K562 (cell line): Measurements from ENCODE around the gene CLDN24. TPM values are rescaled to one million over a fixed set of nuclear protein-coding genes. Genes with fewer than 3 reads are reported as not detected.

Source experiments
- ATAC-seq: fragments of 200-7000 bp; cut with Tn5 transposase; 3 replicates; pipeline ENCODE4 v1.9.1; 2020; ENCODE audit warnings: moderate library complexity
- BruUV-seq: library from RNA; stranded (reverse); fragments of 400-500 nt; replicated peaks from 2 replicates; lab custom pipeline; 2021; lab: Mats Ljungman, UMichigan
- CTCF ChIA-PET: fragments of 300-600 bp; formaldehyde crosslinking; extraction: SDS; loops from one replicate; lab custom pipeline; 2021; ENCODE audit warnings: low intra/inter-chr PET ratio; lab: Yijun Ruan, JAX
- POLR2A ChIA-PET: fragments of 300-600, 350-650 bp; sonication (Branson Sonifier 250); formaldehyde crosslinking; extraction: SDS; loops from one replicate; lab custom pipeline; 2021; ENCODE audit warnings: antibody characterized with exemption, inconsistent platforms; lab: Yijun Ruan, JAX
- DNase-seq, 4 experiments: peaks; one replicate each; pipeline versions ENCODE4 v3.0.0 to v3.0.0-alpha.2; 2011 to 2018; ENCODE audit warnings: low spot score in 3 of 4, mixed read lengths in 3 of 4; ENCODE audit errors: extremely low read depth in 1 of 4
- FAIRE-seq: peaks from 2 replicates; lab custom pipeline; 2011; peaks lifted over from hg19 to GRCh38; lab: Jason Lieb, UNC
- H2AFZ ChIP-seq: 2 replicates; pipeline ENCODE4 v1.6.0; 2011; ENCODE audit warnings: low read depth, low read length, control low read depth, inconsistent platforms
- H3K27ac ChIP-seq: fragments of 200-600 bp; 3 replicates; pipeline ENCODE4 v1.8.0; 2011; ENCODE audit warnings: low read depth, mild to moderate bottlenecking, control low read depth, inconsistent platforms, low read length, moderate library complexity, mixed read lengths; ENCODE audit errors: extremely low read depth
- H3K27me3 ChIP-seq, 2 experiments: fragments of 300-600 bp in 1 of 2; 2 replicates in 1 of 2; 3 replicates in 1 of 2; pipeline versions ENCODE4 v1.6.0 to v1.8.0; 2011; ENCODE audit warnings: inconsistent platforms in 2 of 2, low read length in 2 of 2, mild to moderate bottlenecking in 1 of 2, mixed read lengths in 1 of 2, moderate library complexity in 1 of 2; ENCODE audit not compliant: control insufficient read depth in 2 of 2, insufficient read depth in 2 of 2
- H3K36me3 ChIP-seq: fragments of 300-600 bp; 3 replicates; pipeline ENCODE4 v1.8.0; 2011; ENCODE audit warnings: mild to moderate bottlenecking, low read length, inconsistent platforms; ENCODE audit not compliant: control insufficient read depth, insufficient read depth
- H3K4me1 ChIP-seq, 2 experiments: fragments of 200-600 bp in 1 of 2; replicated peaks in 1 of 2; 2 replicates in 1 of 2; 3 replicates in 1 of 2; pipeline versions ENCODE4 v1.5.1 to v1.8.0; 2011; ENCODE audit warnings: inconsistent platforms in 2 of 2, low read length in 2 of 2, mild to moderate bottlenecking in 1 of 2, mixed read lengths in 1 of 2, moderate library complexity in 1 of 2; ENCODE audit not compliant: control insufficient read depth in 2 of 2, insufficient read depth in 2 of 2
- H3K4me2 ChIP-seq: 2 replicates; pipeline ENCODE4 v1.6.1; 2011; ENCODE audit warnings: low read length, control low read depth, inconsistent platforms, mixed read lengths; ENCODE audit not compliant: insufficient read depth
- H3K4me3 ChIP-seq: fragments of 200-600 bp; sonication (generic), shearing (Covaris generic); 2 replicates; pipeline ENCODE4 v1.5.1; 2016; ENCODE audit warnings: control low read depth, inconsistent platforms
- H3K79me2 ChIP-seq: fragments of 200-600 bp; 3 replicates; pipeline ENCODE4 v1.8.0; 2011; ENCODE audit warnings: low read length, inconsistent platforms; ENCODE audit not compliant: control insufficient read depth, insufficient read depth
- H3K9ac ChIP-seq, 2 experiments: 2 replicates each; pipeline versions ENCODE4 v1.6.0 to v1.6.1; 2011; ENCODE audit warnings: low read depth in 2 of 2, low read length in 2 of 2, control low read depth in 1 of 2, inconsistent platforms in 1 of 2, mild to moderate bottlenecking in 1 of 2, mixed read lengths in 1 of 2; ENCODE audit not compliant: insufficient read depth in 1 of 2
- H3K9me1 ChIP-seq: one replicate; pipeline ENCODE4 v1.6.0; 2011; ENCODE audit warnings: inconsistent platforms, mild to moderate bottlenecking, low read length, moderate library complexity; ENCODE audit not compliant: control insufficient read depth, insufficient read depth
- H3K9me3 ChIP-seq: replicated peaks from 2 replicates; pipeline ENCODE4 v1.5.1; 2011; ENCODE audit warnings: low read depth, low read length, inconsistent platforms; ENCODE audit not compliant: control insufficient read depth, insufficient read depth
- H4K20me1 ChIP-seq: replicated peaks from 2 replicates; pipeline ENCODE4 v1.6.1; 2011; ENCODE audit warnings: low read length, inconsistent platforms, mixed read lengths; ENCODE audit not compliant: control insufficient read depth, insufficient read depth
- ARID1B ChIP-seq: fragments of 450-650 bp; IDR thresholded peaks from 2 replicates; pipeline ENCODE4 v1.6.1; 2016; ENCODE audit warnings: antibody characterized with exemption, mild to moderate bottlenecking, inconsistent platforms
- ARID3B ChIP-seq: fragments of 250-450 bp; sonication (Bioruptor Pico); IDR thresholded peaks from 2 replicates; pipeline ENCODE4 v1.4.0; 2020; ENCODE audit warnings: borderline replicate concordance
- ATF3 ChIP-seq, 2 experiments: fragments of 450-650 bp in 1 of 2; sonication (generic) in 1 of 2; formaldehyde crosslinking in 1 of 2; IDR thresholded peaks in 1 of 2; conservative IDR thresholded peaks in 1 of 2; 2 replicates each; pipeline versions ENCODE4 v1.6.1 to v1.8.1; 2016 to 2023; ENCODE audit warnings: mild to moderate bottlenecking in 2 of 2, moderate library complexity in 2 of 2, inconsistent platforms in 1 of 2, missing genetic modification reagents in 1 of 2
- CBFA2T3 ChIP-seq: fragments of 450-650 bp; IDR thresholded peaks from 2 replicates; pipeline ENCODE4 v1.6.1; 2017
- HMG20A ChIP-seq: fragments of 450-650 bp; formaldehyde crosslinking; conservative IDR thresholded peaks from 2 replicates; pipeline ENCODE4 v1.4.0; 2020; ENCODE audit warnings: mild to moderate bottlenecking, mixed read lengths
- NCOR1 ChIP-seq: fragments of 450-650 bp; IDR thresholded peaks from 2 replicates; pipeline ENCODE4 v1.6.1; 2016; ENCODE audit warnings: mild to moderate bottlenecking, moderate library complexity
- NFIC ChIP-seq: fragments of 450-650 bp; IDR thresholded peaks from 2 replicates; pipeline ENCODE4 v1.6.1; 2017; ENCODE audit warnings: mild to moderate bottlenecking, inconsistent platforms
- PTBP1 ChIP-seq: fragments of 200-400 bp; formaldehyde crosslinking; IDR thresholded peaks from 2 replicates; pipeline ENCODE4 v1.6.1; 2017; ENCODE audit warnings: low read depth, low read length
- RFX1 ChIP-seq: fragments of 450-650 bp; IDR thresholded peaks from 2 replicates; pipeline ENCODE4 v1.6.1; 2016; ENCODE audit warnings: mild to moderate bottlenecking, moderate library complexity
- TCF3 ChIP-seq: sonication (generic); formaldehyde crosslinking; IDR thresholded peaks from 2 replicates; pipeline ENCODE4 v1.4.0; 2020; ENCODE audit warnings: mild to moderate bottlenecking, missing genetic modification reagents
- TCF7L2 ChIP-seq: fragments of 150-350 bp; IDR thresholded peaks from 2 replicates; pipeline ENCODE4 v1.6.1; 2016; ENCODE audit warnings: low read depth, mild to moderate bottlenecking, low read length, moderate library complexity
- UBTF ChIP-seq, 2 experiments: IDR thresholded peaks; 2 replicates each; pipeline ENCODE4 v1.6.1; 2012; ENCODE audit warnings: improper control_type of control experiment in 2 of 2, low read depth in 2 of 2, low read length in 2 of 2, borderline replicate concordance in 1 of 2
- ZBTB43 ChIP-seq: sonication (generic); formaldehyde crosslinking; IDR thresholded peaks from 2 replicates; pipeline ENCODE4 v1.8.0; 2023; ENCODE audit warnings: mild to moderate bottlenecking, missing genetic modification reagents
- ZNF217 ChIP-seq: sonication (generic); formaldehyde crosslinking; IDR thresholded peaks from 2 replicates; pipeline ENCODE4 v1.8.0; 2022; ENCODE audit warnings: mild to moderate bottlenecking, missing genetic modification reagents
- ZNF431 ChIP-seq: sonication (generic); formaldehyde crosslinking; IDR thresholded peaks from 2 replicates; pipeline ENCODE4 v1.8.0; 2022; ENCODE audit warnings: mild to moderate bottlenecking, missing genetic modification reagents
- ZNF511 ChIP-seq: sonication (generic); formaldehyde crosslinking; IDR thresholded peaks from 2 replicates; pipeline ENCODE4 v1.8.0; 2022; ENCODE audit warnings: mild to moderate bottlenecking, missing genetic modification reagents
- ZNF583 ChIP-seq: fragments of 250-450 bp; sonication (Bioruptor Pico); IDR thresholded peaks from 2 replicates; pipeline ENCODE4 v1.4.0; 2020
- WGBS: fragments of 100-300 bp; shearing (Covaris generic); methylation state at CpG from one replicate; pipeline ENCODE4 v1.1.6; 2016; ENCODE audit warnings: low coverage, mixed read lengths; ENCODE audit not compliant: insufficient coverage; ENCODE audit errors: missing lambda C conversion rate; 5-methylcytosine and 5-hydroxymethylcytosine counted together
- in situ Hi-C: fragments of 300-500 bp; cut with MboI; formaldehyde crosslinking; loops from 4 replicates; pipeline ENCODE4 v1.15.0; 2018; ENCODE audit warnings: inconsistent platforms, mixed read lengths
- intact Hi-C: fragments of 100-400 bp; cut with micrococcal nuclease; formaldehyde crosslinking; loops from 2 replicates; pipeline ENCODE4 v1.14.2; 2022
- polyA plus RNA-seq, 8 experiments: library from polyadenylated mRNA; depleted of rRNA in 4 of 8; stranded (reverse) in 5 of 8; unstranded in 3 of 8; fragments of >200 nt; fragmentation: Nextera tagmentation in 2 of 8; fragmentation: Illumina TruSeq in 1 of 8; extraction: Ambion mirVana in 2 of 8; extraction: Trizol in 1 of 8; gene quantifications; 2 replicates each; pipeline versions ENCODE4 v1.2.1 to v1.2.3, GENCODE V29; 2011 to 2014; ENCODE audit warnings: inconsistent platforms in 1 of 8, missing spikeins in 1 of 8
- total RNA-seq, 7 experiments: library from RNA; depleted of rRNA in 6 of 7; stranded (reverse); fragments of >200 nt in 6 of 7; fragmentation: Illumina TruSeq in 2 of 7; extraction: Trizol in 2 of 7; gene quantifications; 2 replicates each; pipeline versions ENCODE4 v1.2.1 to v1.2.3, GENCODE V29; 2011 to 2021; ENCODE audit warnings: low replicate concordance in 1 of 7

The CLDN24 gene
- total and polyA plus RNA-seq, 9 of the 15 experiments (the other 6 are each of a cell fraction or from before 2014, with no cell fraction given), result not detected

GRCh38 chr4:183333983-183334382 lies 11.8 kb upstream of the CLDN24 start:
- H3K27ac ChIP-seq, result no peak overlapping the region
- no peaks in the 10 kb centered on the region for H3K36me3 ChIP-seq
- in situ Hi-C loops, result no loop called here
- BruUV-seq, result no TSS peak
- H3K27me3 ChIP-seq, result peaks cover 2 to 27% of the 10 kb centered on the region in 2 experiments; a peak in 2 of 5 replicates
- H3K4me2 ChIP-seq, result no peak overlapping the region
- peaks cover 0 to 8% of the 10 kb centered on the region in 2 experiments; a peak in 3 of 5 replicates for H3K4me1 ChIP-seq
- H2AFZ ChIP-seq, result no peak overlapping the region
- WGBS, result 22% methylated on average over 6 of the region's 6 CpGs
- no peaks in the 10 kb centered on the region for H3K79me2 ChIP-seq
- H3K9me1 ChIP-seq, result no peaks in the 10 kb centered on the region
- peak; percentile 15 for FAIRE-seq
- H3K4me3 ChIP-seq, result no peak overlapping the region
- intact Hi-C loops, result no loop called here
- H3K9me3 ChIP-seq, result no peaks in the 10 kb centered on the region
- H3K9ac ChIP-seq, result no peak overlapping the region
- ATAC-seq, result no peak
- DNase-seq, result no peak
- ChIA-PET CTCF (no interaction called here), POLR2A (no interaction called here)
- H4K20me1 ChIP-seq, result no peaks in the 10 kb centered on the region
- TF ChIP-seq ZNF511 (CRISPR knock-in tag) (no peak), ARID3B (CRISPR knock-in tag) (no peak), RFX1 (no peak), ZNF431 (CRISPR knock-in tag) (no peak), CBFA2T3 (peak; percentile 46), HMG20A (CRISPR knock-in tag) (no peak), UBTF (IDR thresholded peaks at IDR 0.05; ENCODE audit: borderline replicate concordance in 1 of 2, low read depth in 2 of 2, low read length in 2 of 2) (no peak), PTBP1 (no peak), TCF7L2 (no peak), ZNF583 (no peak), ZBTB43 (CRISPR knock-in tag) (no peak), ARID1B (peak; percentile 14; the same call in 1 of the 2 replicates), ZNF217 (CRISPR knock-in tag) (no peak), NFIC (no peak), NCOR1 (no peak), TCF3 (CRISPR knock-in tag) (no peak), ATF3 (IDR thresholded peaks at IDR 0.05) (peak; percentile 28; the same call in 1 of the 2 replicates), ATF3 (CRISPR knock-in tag; conservative IDR thresholded peaks at IDR 0.05) (no peak)
